ENCODE measurements around the gene TAS2R42. TPM values are rescaled to one million over a fixed set of nuclear protein-coding genes. Genes with fewer than 3 reads are reported as not detected.

TAS2R42 gene
- total and polyA plus RNA-seq, 2 of the 13 experiments (the other 11 are each of a cell fraction or from before 2014, with no cell fraction given) = not detected

DNA sequence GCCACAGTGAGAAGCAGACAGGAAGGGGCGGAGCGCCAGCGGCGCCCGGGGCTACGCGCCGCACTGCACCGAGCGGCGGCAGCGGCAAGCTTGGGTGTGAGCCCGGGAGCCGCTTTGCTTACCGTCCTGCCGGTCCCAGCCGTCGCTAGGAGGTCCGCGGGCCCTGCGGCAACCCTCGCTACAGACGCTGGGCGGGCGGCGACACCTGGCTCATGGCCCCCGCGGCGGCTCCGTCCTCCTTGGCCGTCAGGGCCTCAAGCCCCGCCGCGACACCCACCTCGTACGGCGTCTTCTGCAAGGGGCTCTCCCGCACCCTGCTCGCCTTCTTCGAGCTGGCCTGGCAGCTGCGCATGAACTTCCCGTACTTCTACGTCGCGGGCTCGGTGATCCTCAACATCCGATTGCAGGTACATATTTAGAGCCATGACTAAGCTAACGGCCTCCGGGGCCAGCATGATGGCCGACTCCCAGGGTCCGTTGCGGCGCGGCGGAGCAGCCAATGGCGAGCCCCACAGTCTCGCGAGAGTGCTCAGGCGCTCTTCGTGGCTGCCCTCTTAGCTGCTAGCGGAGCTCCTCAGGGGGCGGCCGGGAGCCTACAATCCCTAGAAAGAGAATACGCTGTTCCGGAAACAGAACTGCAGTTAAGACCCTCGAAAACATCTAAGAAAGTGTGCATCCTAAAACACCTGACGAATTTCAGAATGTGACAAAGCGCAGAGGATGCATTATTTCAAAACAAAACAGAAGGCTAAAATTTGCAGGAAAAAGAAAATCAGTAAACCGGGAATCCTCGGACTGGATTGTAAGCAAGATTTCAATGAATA is 15.4 kb downstream of the TAS2R42 start, which contains the start of gene SMIM10L1 (continued):
- TF ChIP-seq MEIS2 (CRISPR knock-in tag; IDR thresholded peaks at IDR 0.05) = no peak
- TF ChIP-seq ZNF761 (CRISPR knock-in tag; conservative IDR thresholded peaks at IDR 0.05) = peak; percentile 82; the same call in 1 of the 2 replicates
- 0 out of 2 replicates have a peak, but pooled peaks have one; percentile 22 for TF ChIP-seq GPN1 (CRISPR knock-in tag; IDR thresholded peaks at IDR 0.05; ENCODE audit: borderline replicate concordance)
- 0 out of 2 replicates have a peak, but pooled peaks have one; percentile 74 for TF ChIP-seq ZBTB42 (CRISPR knock-in tag; IDR thresholded peaks at IDR 0.05)
- TF ChIP-seq TAF1 (CRISPR knock-in tag; IDR thresholded peaks at IDR 0.05) = peak; percentile 79
- peak; percentile 99 for TF ChIP-seq PHF8 (CRISPR knock-in tag; IDR thresholded peaks at IDR 0.05)
- TF ChIP-seq ZNF101 (CRISPR knock-in tag; IDR thresholded peaks at IDR 0.05; ENCODE audit: borderline replicate concordance, low read depth) = peak; percentile 69; the same call in 1 of the 2 replicates
- TF ChIP-seq, protein P1, sequence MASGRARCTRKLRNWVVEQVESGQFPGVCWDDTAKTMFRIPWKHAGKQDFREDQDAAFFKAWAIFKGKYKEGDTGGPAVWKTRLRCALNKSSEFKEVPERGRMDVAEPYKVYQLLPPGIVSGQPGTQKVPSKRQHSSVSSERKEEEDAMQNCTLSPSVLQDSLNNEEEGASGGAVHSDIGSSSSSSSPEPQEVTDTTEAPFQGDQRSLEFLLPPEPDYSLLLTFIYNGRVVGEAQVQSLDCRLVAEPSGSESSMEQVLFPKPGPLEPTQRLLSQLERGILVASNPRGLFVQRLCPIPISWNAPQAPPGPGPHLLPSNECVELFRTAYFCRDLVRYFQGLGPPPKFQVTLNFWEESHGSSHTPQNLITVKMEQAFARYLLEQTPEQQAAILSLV (CRISPR knock-in tag; IDR thresholded peaks at IDR 0.05; ENCODE audit: borderline replicate concordance) = peak; percentile 90; the same call in 1 of the 2 replicates
- TF ChIP-seq KAT7 (CRISPR knock-in tag; IDR thresholded peaks at IDR 0.05; ENCODE audit: borderline replicate concordance) = peak; percentile 83; the same call in 1 of the 2 replicates
- TF ChIP-seq, protein P2, sequence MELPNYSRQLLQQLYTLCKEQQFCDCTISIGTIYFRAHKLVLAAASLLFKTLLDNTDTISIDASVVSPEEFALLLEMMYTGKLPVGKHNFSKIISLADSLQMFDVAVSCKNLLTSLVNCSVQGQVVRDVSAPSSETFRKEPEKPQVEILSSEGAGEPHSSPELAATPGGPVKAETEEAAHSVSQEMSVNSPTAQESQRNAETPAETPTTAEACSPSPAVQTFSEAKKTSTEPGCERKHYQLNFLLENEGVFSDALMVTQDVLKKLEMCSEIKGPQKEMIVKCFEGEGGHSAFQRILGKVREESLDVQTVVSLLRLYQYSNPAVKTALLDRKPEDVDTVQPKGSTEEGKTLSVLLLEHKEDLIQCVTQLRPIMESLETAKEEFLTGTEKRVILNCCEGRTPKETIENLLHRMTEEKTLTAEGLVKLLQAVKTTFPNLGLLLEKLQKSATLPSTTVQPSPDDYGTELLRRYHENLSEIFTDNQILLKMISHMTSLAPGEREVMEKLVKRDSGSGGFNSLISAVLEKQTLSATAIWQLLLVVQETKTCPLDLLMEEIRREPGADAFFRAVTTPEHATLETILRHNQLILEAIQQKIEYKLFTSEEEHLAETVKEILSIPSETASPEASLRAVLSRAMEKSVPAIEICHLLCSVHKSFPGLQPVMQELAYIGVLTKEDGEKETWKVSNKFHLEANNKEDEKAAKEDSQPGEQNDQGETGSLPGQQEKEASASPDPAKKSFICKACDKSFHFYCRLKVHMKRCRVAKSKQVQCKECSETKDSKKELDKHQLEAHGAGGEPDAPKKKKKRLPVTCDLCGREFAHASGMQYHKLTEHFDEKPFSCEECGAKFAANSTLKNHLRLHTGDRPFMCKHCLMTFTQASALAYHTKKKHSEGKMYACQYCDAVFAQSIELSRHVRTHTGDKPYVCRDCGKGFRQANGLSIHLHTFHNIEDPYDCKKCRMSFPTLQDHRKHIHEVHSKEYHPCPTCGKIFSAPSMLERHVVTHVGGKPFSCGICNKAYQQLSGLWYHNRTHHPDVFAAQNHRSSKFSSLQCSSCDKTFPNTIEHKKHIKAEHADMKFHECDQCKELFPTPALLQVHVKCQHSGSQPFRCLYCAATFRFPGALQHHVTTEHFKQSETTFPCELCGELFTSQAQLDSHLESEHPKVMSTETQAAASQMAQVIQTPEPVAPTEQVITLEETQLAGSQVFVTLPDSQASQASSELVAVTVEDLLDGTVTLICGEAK (IDR thresholded peaks at IDR 0.05) = no peak
- TF ChIP-seq, protein P2 (CRISPR knock-in tag; IDR thresholded peaks at IDR 0.05) = peak; percentile 81
- TF ChIP-seq ZNF543 (CRISPR knock-in tag; IDR thresholded peaks at IDR 0.05) = no peak
- TF ChIP-seq KLF15 (CRISPR knock-in tag; IDR thresholded peaks at IDR 0.05; ENCODE audit: borderline replicate concordance) = 0 out of 2 replicates have a peak, but pooled peaks have one; percentile 54
- no peak for TF ChIP-seq LCORL (IDR thresholded peaks at IDR 0.05)
- no peak; the same call in 1 of the 2 replicates for TF ChIP-seq LCORL (CRISPR knock-in tag; IDR thresholded peaks at IDR 0.05)
- TF ChIP-seq SMAD9 (CRISPR knock-in tag; IDR thresholded peaks at IDR 0.05) = no peak
- TF ChIP-seq KLF6 (CRISPR knock-in tag; IDR thresholded peaks at IDR 0.05) = 0 out of 2 replicates have a peak, but pooled peaks have one; percentile 34
- TF ChIP-seq, protein P3, sequence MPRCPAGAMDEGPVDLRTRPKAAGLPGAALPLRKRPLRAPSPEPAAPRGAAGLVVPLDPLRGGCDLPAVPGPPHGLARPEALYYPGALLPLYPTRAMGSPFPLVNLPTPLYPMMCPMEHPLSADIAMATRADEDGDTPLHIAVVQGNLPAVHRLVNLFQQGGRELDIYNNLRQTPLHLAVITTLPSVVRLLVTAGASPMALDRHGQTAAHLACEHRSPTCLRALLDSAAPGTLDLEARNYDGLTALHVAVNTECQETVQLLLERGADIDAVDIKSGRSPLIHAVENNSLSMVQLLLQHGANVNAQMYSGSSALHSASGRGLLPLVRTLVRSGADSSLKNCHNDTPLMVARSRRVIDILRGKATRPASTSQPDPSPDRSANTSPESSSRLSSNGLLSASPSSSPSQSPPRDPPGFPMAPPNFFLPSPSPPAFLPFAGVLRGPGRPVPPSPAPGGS (CRISPR knock-in tag; IDR thresholded peaks at IDR 0.05) = peak; percentile 76; the same call in 1 of the 2 replicates

Data from HepG2 (cell line).